Hippocampal formation (tissue), 2 donors: ENCODE data around the gene IL1RAPL2.
A peak's percentile ranks its signal among the peaks of the same experiment; 100 is the strongest.
"Not testable (repeated sequence)": the region's sequence is repeated elsewhere in the genome, so short reads cannot be mapped to it uniquely, and the experiment has no call there.

ENCODE experiments used
- DNase-seq, 2 donors: peaks; one replicate each; lab custom pipeline; 2025; lab: John Stamatoyannopoulos, UW

The IL1RAPL2 gene

DNA sequence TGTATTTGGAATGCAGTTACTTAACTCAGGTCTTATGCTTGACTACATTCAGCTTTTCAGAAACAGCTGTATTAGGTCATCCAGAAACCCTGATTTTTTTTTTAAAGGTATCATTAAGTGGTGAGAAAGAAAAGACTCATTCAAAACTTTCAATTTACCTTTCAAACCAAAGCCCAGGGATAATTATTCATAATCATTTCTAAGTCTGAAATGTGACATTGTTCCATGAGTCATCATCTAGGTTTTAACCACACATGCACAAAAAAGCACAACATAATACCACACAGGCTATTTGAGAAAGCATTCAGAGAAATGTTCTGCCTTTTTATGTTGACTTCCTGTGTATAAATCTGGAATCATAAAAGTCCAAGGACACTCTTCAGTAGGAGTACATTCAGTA, 288.2 kb downstream of the IL1RAPL2 start:
- no peak for DNase-seq

DNA sequence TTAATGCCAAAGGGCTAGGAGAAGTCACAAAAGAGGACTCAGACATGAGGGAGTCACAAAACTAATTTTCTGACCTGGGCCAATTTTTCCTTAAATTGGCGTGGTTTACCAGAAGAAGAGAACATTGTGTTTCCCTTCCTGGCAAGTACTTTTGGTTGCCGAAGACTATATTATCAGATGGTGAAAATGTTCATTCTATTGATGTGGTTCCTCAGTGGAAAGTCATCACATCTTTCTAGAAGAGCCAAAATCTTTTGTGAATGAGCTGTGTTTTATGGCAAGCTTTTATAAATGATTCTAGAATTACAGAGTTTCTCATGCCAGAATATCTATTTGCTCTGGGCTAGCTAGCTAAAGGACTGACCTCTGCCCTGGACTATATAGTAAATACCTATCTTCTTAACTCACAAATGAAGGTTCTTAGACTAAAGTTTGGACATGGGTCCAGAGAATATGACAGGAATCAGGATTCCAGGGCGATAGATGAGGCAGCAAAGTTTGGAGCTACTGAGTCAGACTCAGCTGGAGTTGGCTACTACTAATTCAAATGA, 288.9 kb downstream of the IL1RAPL2 start:
- no peak for DNase-seq

DNA sequence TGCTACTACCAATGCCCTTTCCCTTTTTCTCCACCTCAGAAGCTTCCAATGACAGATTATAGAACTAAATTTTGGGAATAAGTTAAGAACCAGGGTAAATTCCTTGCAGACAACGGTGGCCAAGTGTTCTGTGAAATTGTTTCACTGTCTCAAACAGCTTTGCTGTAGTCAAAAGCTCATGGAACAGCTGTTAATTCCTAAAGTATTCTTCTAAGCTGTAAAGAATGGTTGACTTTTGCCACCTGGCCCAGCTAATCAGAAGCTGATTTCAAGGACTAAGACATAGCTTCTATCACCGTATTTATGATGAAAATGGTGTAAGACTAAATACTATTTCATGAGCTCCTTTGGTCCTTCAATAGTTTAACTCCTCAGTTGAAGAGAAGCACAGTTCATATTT, 297.5 kb downstream of the IL1RAPL2 start:
- DNase-seq, result no peak

DNA sequence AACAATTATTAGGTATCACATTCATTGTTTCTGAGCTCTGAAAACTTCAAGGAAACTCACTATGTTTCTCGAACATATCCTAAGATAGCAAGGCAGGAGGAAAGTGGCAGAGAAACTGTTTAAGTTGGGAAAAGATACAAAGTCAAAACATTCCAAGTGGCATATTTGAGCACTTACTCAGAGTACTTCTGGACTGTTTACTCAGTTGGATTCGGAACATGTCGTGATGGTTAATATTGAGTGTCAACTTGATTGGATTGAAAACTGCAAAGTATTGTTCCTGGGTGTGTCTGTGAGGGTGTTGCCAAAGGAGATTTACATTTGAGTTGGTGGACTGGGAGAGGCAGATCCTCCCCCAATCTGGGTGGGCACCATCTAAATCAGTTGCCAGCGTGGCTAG, 298.3 kb downstream of the IL1RAPL2 start:
- DNase-seq, result no peak

DNA sequence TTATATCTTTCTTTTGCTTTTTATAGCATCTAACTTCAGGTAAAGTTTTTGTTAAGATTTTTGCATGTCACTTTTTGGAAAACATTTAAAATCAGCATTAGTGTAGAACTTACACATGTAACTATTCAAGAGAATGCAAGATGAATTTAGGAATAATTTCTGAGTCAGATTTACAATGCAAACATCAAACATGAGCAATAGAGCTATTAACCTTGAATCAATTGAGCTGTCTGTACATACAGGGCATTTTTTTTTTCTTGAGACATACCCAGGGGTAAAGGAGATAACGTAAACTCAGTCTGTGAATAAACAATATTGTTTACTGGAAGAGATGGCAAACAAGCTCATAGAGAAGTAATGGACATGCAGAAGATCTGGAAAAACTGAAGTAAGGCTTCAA, 311.5 kb downstream of the IL1RAPL2 start:
- DNase-seq, result no peak

DNA sequence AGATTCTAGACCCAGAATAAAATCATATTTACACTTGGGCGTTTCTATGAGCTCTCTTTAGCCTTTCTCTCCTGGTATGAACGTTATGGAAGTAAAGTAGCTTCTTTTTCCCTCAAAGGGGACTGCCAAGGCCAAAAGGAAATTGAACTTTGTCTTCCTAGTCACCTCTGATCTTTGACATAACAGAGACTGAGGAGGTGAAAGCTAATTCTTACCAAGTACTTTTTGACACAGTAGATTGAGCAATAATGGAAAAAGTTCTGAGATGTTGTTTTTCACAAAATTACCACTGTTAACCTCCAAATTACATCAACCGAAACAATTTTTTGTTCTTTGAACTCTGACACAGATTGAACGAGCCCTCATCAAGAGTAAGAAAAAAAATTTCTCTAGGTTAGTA, 336.1 kb downstream of the IL1RAPL2 start:
- no peak for DNase-seq

DNA sequence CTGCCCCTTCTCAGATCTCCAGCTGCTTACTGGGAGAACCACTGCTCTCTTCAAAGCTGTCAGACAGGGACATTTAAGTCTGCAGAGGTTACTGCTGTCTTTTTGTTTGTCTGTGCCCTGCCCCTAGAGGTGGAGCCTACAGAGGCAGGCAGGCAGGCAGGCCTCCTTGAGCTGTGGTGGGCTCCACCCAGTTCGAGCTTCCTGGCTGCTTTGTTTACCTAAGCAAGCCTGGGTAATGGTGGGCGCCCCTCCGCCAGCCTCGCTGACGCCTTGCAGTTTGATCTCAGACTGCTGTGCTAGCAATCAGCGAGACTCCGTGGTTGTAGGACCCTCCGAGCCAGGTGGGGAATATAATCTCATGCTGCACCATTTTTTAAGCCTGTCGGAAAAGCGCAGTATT, 343.7 kb downstream of the IL1RAPL2 start:
- not testable (repeated sequence) for DNase-seq

- DNase-seq, result no peak
Measured at GRCh38 chrX:104913348-104913747, 347.3 kb downstream of the IL1RAPL2 start.

DNA sequence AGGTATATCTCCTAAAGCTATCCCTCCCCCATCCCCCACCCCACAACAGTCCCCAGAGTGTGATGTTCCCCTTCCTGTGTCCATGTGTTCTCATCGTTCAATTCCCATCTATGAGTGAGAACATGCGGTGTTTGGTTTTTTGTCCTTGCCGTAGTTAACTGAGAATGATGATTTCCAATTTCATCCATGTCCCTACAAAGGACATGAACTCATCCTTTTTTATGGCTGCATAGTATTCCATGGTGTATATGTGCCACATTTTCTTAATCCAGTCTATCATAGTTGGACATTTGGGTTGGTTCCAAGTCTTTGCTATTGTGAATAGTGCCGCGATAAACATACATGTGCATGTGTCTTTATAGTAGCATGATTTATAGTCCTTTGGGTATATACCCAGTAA, 348.7 kb downstream of the IL1RAPL2 start:
- DNase-seq, result not testable (repeated sequence)

DNA sequence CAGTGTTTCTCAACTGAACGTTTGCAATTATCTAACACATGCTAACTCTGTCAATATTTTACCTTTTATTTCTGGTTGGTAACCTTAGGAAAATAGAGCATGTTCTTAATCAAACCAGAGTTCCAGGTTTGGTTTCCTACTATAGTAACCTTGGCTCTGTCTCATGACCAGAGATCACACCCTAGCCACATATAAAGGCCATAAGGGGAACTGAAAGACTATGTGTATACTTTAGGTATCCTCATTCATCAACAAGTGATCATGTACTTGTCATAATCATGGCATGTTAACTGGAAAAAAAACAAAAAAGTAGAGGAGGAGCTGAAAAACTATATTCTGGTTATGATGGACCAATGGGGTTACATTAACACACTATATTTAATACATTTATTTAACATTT, 352.1 kb downstream of the IL1RAPL2 start:
- no peak for DNase-seq

DNA sequence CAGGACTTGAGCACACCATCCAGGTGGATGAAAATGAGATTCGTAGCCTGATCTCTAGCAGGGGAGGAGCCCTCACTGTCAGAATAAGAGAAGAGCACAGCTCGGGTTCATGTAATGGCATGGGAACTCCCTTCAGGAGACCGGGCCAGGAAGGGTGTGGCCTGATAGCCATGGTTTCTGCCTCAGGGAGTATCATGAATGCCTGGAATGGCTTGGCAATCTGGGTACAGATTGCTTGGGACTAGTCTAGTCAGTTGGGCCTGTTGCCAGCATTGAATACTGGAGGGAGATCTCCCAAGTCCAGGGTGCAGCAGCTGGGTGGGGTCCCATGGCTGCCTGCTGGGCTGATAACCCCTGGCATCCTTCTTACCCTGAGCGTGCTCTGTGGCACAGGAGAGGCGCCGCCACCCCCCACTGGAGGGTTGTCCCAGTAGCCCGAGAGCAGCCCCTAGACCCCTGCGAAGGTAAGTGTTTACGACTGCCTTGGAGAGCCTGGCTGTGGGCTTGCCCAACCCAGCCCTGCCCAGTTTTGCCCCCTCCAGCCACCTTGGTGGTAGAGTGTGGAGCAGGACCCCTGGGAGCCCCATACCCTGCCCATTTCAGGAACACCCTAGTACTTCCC, 355.7 kb downstream of the IL1RAPL2 start:
- no peak for DNase-seq

- peak in 1 of 2 donors; percentile 1 for DNase-seq
Measured at GRCh38 chrX:104922206-104922621, 356.2 kb downstream of the IL1RAPL2 start.

GRCh38 chrX:104929324-104929723, 363.3 kb downstream of the IL1RAPL2 start:
- DNase-seq, result no peak

- no peak for DNase-seq
Measured at GRCh38 chrX:104935581-104935980, 369.6 kb downstream of the IL1RAPL2 start.

GRCh38 chrX:104953251-104953650, 387.3 kb downstream of the IL1RAPL2 start:
- no peak for DNase-seq

DNA sequence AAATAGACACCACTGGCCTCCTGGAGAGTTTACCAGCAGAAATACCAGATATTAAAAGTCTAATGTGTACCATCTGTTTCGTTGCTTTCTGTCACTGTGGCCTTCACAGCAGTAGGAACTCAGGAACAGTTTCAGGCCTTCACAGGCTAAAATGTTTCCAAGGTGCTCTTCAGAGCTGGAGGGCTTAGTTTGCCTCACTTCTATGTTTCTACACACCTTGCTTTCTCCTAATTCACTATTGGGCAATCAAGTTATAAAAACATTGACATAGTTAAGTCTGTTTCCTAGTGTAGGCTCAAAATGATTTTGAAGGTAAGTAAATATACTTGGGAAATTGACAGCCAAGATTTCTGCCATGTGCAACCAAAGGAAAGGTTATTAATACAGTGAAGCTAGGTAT, 395.9 kb downstream of the IL1RAPL2 start:
- no peak for DNase-seq

- no peak for DNase-seq
Measured at GRCh38 chrX:104968241-104968640, 402.2 kb downstream of the IL1RAPL2 start.

- DNase-seq, result no peak
Measured at GRCh38 chrX:104972737-104973136, 406.7 kb downstream of the IL1RAPL2 start.

- no peak for DNase-seq
Measured at GRCh38 chrX:104987063-104987462, 421.1 kb downstream of the IL1RAPL2 start.

DNA sequence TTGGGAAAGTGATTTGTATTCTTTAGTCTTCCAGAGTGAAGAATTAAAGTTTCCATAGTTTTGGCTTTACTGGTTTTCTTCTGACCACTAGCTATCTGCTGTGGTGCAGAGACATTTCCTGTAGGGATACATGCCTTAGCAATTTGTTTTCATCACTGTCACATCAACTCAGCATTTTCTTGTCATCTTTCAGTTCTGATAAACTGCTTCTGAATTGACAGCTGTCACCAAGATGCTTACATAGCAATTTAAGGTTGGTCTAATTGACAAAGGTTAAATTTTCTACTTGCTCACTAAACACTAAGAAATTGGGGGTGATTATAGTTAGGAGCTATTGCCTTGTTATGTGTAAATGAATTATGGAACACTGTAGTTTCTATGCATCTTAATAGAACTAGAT, 422.0 kb downstream of the IL1RAPL2 start:
- no peak for DNase-seq

- no peak for DNase-seq
Measured at GRCh38 chrX:104995546-104995945, 429.5 kb downstream of the IL1RAPL2 start.

DNA sequence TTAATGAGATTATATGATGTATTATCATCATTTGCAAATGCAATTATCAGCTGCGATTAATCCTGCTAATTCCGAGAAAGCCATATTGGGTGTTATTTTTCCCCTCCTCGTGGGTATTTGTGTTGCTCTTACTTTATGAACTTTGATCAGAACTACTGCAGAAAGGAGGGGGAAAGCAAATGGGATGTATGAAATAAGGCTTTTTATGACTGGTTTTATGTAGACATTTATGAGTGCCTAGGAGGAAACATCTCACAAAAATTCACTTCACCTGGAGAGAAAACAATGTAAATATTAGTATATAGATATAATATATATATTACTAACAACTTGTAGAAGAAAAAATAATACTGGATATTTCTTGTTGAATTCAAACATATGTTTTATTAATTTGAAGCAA, 440.1 kb downstream of the IL1RAPL2 start:
- DNase-seq, result no peak

DNA sequence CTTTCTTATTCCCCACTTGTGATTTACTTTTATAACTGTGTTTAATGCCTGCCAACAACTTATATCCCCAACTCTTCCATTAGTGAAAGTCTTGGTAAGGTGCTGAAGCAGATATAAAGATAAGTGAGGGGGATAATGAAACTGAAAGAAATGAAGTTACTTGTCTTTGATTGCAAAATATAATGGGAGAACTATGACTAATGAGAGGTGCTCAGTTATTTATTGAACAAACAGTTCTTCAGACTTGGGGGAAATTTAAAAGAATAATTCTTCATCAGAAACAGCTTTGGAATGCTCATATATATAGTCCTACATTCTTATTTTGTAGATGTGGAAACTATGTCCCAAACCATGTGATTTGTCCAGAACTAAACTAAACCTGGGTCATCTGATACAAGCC, 441.0 kb downstream of the IL1RAPL2 start:
- DNase-seq, result no peak

- no peak for DNase-seq
Measured at GRCh38 chrX:105013719-105014118, 447.7 kb downstream of the IL1RAPL2 start.
